Cortex of kidney (tissue), 1 donor: ENCODE data around the gene C4B.
"Not testable (repeated sequence)": the region's sequence is repeated elsewhere in the genome, so short reads cannot be mapped to it uniquely, and the experiment has no call there.

Source experiments
- DNase-seq: peaks from one replicate; lab custom pipeline; 2025; lab: John Stamatoyannopoulos, UW

Gene C4B

DNA sequence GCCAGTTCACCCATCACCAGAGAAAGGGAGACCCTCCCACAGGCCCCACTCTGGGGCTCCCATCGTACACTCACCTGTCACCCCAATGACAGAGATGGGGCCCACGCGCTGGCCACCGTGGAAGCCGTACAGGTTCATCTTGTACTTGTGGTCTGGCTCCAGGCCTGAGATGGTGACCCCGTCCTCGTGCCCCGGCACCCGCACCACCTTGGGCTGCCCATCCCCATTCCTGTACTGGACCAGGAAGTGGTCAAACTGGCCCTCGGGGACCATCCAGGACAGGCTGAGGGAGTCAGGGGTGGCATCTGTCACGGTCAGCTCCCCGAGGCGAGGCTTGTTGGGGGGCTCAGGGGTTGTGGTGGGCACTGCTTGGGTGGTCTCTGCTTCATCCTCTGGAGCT, 38.7 kb downstream of the C4B start:
- not testable (repeated sequence) for DNase-seq

DNA sequence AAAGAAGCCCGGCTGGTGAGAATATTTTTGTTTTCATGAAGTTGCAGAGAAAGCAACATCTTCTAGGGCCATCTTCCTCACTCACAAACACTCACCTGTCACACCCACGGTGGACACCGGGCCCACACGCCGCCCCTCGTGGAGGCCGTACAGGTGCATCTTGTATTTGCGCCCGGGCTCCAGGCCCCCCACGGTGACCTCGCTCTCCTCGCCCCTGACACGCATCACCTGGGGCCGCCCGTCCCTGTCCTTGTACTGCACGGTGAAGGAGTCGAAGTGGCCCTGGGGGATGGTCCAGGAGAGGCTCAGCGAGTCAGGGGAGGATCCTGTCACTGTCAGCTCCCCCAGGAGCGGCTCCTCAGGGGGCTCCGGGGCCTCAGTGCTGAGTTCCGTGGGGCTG, 41.2 kb downstream of the C4B start:
- not testable (repeated sequence) for DNase-seq

DNA sequence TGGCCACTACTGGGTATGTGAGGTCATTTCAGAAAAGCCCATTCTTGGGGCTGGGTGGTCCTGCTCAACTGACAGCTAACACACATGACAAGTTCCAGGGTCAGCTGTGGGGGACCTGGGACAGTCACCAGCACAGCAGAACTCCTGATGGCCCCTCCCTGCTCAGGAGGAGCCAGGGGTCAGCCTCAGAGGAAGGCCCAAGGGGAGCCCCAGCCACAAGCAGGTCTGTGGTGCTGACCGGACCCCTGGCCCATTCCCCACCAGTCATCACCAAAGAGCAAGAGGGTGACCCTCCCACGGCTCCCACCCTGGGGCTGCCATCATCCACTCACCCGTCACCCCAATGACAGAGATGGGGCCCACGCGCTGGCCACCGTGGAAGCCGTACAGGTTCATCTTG, 41.7 kb downstream of the C4B start:
- no peak for DNase-seq

DNA sequence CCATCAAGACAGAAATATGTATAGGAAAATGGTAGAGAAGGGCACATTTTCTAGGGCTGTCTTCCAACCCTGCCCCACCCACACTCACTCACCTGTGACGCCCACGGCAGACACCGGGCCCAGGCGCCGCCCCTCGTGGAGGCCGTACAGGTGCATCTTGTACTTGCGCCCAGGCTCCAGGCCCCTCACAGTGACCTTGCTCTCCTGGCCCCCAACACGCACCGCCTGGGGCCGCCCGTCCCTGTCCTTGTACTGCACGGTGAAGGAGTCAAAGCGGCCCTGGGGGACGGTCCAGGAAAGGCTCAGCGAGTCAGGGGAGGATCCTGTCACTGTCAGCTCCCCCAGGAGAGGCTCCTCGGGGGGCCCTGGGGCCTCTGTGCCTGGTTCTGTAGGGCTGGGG, 43.4 kb downstream of the C4B start:
- no peak for DNase-seq

DNA sequence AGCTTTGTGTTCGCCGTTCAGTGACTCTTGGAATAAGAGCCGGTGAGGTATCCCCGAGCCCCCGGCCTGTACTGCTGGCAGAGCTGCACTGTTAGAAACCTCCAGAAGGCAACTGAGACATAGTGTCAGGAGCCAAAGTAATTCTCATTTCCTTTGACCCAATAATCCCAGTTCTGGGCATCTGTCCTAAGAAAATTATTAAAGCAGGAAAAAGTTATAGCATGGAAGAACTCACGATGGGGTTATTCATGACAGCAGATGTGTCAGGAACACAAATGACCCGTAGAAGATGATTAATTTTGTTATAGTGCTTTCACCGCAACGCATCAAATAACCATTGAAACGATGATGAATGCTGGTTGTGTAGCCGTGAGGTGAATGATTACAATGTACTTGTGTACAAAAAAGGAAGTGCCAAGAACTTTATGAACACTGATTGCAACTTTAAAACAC, 43.9 kb downstream of the C4B start:
- no peak for DNase-seq

DNA sequence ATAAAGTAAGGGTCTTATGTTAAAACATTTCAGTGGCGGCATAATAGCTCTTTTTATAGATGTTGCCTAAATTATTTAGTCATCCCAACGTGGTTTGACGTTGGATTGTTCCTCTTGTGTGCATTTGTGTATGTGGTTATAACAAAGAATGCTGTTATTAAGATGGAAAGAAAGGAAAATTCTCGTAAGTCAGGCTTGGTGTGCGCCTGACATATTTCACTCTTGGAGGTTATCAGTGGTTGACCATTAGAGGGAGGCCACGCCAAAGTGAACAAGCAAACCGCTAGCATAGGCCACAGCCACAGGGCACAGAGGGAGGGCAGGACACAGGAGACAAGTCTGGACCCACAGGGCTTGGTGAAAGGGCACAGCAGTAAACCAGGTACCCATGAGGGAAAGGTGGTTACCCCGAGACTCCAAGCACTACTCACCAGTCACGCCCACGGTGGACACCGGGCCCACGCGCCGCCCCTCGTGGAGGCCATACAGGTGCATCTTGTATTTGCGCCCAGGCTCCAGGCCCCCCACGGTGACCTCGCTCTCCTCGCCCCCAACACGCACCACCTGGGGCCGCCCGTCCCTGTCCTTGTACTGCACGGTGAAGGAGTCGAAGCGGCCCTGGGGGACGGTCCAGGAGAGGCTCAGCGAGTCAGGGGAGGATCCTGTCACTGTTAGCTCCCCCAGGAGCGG, 46.5 kb downstream of the C4B start:
- DNase-seq: no peak

DNA sequence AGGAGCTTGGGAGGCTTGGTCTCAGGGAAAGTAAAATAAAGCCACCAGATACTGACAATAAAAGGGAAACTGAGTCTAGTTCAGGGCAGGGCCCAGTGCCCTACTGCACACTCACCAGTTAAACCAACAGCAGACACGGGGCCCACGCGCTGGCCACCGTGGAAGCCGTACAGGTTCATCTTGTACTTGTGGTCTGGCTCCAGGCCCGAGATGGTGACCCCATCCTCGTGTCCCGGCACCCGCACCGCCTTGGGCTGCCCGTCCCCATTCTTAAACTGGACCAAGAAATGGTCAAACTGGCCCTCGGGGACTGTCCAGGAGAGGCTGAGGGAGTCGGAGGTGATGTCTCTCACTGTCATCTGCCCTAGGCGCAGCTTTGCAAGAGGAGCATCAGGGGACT, 50.1 kb downstream of the C4B start:
- no peak for DNase-seq

DNA sequence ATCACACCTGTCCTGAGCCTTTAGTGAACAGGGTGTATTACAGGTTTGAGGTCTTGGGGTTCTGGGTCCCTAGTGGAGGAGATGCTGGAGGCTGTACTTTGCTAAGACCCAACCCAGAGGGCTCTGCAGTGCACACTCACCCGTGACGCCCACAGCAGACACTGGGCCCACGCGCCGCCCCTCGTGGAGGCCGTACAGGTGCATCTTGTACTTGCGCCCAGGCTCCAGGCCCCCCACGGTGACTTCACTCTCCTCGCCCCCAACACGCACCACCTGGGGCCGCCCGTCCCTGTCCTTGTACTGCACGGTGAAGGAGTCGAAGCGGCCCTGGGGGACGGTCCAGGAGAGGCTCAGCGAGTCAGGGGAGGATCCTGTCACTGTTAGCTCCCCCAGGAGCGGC, 52.9 kb downstream of the C4B start:
- DNase-seq: not testable (repeated sequence)

DNA sequence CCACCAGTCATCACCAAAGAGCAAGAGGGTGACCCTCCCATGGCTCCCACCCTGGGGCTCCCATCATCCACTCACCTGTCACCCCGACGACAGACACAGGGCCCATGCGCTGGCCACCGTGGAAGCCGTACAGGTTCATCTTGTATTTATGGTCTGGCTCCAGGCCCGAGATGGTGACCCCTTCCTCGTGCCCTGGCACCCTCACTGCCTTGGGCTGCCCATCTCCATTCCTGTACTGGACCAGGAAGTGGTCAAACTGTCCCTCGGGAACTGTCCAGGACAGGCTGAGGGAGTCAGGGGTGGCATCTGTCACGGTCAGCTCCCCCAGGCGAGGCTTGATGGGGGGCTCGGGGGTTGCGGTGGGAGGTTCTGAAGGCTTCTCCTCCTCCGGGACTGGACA, 53.7 kb downstream of the C4B start:
- DNase-seq: not testable (repeated sequence)

DNA sequence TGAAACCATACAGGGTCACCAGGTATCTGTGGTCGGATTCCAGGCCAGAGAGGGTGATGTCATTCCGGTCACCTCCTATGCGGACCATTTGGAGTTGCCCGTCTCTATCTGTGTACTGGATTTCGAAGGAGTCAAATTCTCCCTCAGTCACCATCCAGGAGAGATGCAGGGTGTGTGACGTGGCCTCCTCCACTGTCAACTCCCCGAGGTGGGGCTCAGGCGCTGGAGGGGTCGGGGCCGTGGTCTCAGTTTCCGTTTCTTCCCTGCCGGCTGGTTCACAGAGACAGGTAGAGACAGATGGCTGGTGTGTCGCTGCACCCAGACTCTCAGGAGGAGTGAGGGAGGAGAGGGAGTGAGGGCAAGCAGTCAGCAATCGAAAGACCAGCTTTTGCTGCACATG, 54.3 kb downstream of the C4B start:
- DNase-seq: no peak

DNA sequence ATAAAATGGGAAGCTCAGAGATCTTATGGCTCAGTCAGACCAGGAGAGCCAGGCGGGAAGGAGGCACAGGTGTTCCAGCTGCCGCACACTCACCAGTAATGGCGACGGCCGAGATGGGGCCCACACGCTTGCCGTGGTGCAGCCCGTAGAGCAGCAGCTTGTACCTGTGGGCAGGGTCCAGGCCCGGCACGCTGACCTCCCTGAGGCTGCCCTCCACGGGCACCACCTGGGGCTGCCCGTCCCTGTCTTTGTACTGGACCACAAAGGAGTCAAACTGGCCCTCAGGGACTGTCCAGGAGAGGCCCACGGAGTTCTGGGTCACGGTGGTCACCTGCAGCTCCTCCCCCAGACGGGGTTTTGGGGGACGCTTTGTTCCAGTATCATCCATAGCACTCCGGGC, 54.9 kb downstream of the C4B start:
- no peak for DNase-seq

DNA sequence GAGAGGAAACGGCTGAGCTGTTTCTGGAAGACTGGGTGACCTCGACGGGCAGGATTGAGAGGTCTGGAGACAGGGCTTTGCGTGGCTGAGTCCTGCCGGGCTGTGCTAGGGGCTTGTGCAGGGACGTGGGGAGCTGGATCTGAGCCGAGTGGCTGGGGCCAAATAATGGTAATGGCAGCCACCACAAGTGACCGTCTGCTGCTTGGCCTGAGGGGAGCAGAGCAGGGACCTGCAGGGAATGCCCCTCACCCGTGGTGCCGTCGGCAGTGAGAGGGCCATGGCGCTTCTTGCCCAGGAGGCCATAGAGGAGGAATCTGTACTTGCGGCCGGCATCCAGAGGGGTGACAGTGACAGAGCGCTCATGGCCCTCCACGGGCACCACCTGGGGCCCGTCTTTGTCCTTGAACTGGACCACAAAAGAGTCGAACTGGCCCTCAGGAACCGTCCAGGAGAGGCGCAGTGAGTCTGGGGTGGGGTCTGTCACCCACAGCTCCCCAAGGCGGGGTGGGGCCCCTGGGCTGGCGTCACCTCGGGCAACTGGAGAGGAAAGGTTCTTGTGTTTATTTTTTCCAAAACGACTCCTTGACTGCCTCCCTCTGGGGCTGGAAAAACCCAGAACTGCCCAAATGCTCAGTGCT, 55.4 kb downstream of the C4B start:
- DNase-seq: no peak

DNA sequence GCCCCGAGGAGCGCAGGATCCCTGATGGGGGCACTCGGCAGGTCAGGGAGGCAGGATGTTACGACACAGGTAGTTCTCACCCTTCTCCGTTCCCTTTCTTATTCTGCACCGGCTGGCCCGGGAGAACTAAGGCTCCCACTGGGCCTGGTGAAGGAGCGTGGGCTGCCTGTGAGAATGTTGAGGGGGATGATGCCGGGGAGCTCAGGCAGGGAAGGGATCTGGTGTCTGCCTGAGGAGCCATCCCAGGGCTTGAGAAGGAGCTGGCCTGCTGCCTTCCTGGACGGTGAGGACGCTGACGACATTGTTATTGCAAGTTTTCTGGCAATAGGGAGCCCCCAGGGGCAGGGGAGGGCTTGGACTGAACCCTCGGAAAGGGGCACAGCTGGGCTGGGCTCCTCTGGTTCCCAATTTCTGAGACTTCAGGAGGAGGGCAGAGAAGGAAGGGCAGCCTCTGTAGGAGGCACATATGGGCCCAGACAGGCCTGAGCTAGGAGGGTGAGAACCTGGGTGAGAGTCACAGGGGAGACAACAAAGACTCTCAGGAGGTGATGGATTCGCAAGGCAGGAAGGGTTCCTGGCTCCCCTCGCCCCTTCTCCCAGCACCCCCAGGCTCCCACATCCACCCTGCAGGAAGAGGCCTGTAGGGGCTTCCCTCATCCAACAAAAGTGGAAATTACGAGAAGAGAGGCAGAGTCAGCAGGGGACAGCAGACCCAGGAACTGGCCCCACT, 56.4 kb downstream of the C4B start:
- DNase-seq: no peak

DNA sequence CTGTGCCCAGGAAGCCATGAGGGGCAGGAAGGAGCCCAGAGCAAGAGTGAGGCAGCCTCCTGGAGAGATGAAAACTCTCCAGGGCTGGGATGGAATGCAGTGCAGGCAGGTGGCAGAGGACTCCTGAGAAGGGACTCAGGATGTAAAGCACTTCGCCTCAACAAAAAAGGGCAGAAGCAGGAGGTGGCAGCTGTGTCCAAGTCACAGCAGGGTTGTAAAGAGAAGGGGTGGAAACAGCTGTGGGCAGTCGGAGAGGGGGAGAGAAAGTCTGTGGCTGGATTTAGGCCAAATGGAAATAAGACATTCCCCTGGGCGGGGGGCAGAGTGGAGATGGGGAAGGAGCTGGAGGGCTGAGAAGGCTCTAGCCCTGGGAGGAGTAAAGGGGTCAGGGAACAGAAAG, 58.5 kb downstream of the C4B start:
- no peak for DNase-seq

DNA sequence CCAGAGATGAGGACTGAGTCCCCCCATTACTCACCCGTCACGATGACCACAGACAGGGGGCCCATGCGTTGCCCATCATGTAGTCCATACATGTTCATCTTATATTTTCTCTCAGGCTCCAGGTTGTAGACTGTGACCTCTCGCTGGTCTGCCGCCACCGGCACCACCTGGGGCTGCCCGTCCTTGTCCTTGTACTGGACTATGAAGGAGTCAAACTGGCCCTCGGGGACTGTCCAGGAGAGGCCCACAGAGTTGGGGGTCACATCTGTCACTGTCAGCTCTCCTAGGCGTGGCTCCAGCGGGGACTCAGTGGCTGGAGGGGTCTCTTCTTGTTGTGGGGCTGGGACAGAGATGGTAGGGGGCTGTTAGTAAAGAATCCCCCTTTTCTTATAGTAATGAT, 59.0 kb downstream of the C4B start:
- DNase-seq: no peak

DNA sequence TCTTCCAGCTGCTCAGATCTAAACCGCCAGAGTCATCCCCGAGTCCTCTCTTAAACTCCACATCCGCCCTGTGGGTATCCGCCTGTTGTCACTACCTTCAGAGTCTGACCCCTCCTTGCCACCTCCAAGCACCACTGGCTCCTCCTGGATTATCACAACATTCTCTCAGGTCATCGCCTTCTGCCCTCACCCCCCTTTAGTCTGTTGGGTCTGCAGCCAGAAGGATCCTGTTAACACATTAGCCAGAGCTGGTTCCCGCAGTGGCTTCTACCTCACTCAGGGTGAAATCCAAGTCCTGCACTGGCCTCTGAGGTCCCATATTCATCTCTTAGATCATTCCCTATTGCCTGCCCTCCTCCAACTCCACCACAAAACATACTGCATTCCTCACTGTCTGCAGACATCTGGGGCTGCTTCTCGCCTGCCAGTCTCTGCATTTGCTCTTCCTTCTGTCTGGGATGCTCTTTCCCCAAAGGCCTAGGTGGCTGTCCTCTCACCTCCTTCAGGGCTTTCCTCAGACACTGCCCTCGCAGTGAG, 60.5 kb downstream of the C4B start:
- DNase-seq: no peak

DNA sequence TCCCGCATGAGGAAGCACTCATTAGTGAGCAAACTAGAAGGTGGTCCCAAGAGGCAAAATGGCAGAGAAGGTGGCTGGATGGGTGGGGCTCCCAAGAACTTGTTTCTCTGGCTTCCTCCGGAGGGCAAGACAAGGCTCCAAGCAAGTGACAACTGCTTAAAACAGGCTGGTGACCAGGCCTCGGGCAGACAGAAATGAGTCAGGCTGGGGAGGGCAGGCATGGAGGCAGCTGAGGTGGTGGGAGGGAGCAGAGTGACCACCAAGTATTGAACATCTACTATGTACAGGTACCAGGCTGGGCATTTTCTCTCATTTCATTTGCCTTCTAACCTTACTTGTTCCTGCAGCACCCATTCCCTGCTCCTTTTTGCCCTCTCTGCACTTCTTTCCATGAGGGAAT, 61.2 kb downstream of the C4B start:
- DNase-seq: no peak

DNA sequence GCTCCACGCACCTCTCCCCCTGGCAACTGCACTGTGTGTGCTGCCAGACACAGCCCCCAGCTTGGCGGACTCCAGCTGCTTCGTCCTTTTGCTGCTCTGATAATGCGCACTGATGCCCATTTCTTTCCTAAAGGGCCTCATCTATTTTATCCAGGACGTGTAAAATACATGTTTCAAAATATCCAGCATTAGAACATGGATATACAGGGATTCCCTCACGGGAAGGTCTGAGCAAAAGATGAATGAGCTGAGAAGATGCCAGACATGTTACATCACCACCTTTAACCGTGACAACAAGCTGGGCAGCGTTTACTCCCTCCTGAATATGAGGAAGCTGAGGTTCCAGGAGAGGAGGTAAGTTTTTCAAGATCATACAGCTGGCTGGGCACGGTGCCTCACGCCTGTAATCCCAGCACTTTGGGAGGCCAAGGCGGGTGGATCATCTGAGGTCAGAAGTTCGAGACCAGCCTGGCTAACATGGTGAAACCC, 61.8 kb downstream of the C4B start:
- no peak for DNase-seq

DNA sequence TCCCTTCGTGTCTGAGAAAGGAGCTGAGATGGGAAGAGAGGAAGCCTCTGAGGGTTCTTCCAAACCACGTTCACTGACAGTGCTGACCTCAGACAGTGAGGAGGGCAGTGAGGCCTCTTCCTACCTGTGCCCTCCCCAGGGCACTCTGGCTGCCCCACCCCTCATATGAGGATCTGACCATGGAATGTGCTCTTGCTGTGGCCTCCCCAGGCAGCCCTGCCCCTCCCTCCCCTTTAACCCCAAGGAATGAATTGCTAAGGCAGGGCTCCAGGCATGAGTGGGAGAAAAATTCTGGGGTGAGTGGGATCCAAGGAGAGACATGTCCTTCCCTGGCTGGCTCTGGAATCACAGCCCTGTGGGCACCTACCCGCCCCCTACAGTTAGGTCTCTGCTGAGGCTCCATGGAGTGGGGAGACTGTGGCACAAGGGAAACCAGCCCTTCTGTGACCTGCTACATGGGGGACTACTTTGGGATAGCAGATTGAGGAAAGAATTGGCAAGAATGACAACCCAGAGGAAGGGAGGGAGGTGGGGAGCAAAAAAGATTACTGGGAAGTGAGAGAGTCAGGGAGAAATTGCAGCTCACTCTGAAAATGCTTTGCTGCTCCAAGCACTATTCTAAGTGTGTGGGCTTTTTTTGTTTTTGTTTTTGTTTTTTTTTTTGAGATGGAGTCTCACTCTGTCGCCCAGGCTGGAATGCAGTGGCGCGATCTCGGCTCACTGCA, 65.1 kb downstream of the C4B start:
- no peak for DNase-seq

DNA sequence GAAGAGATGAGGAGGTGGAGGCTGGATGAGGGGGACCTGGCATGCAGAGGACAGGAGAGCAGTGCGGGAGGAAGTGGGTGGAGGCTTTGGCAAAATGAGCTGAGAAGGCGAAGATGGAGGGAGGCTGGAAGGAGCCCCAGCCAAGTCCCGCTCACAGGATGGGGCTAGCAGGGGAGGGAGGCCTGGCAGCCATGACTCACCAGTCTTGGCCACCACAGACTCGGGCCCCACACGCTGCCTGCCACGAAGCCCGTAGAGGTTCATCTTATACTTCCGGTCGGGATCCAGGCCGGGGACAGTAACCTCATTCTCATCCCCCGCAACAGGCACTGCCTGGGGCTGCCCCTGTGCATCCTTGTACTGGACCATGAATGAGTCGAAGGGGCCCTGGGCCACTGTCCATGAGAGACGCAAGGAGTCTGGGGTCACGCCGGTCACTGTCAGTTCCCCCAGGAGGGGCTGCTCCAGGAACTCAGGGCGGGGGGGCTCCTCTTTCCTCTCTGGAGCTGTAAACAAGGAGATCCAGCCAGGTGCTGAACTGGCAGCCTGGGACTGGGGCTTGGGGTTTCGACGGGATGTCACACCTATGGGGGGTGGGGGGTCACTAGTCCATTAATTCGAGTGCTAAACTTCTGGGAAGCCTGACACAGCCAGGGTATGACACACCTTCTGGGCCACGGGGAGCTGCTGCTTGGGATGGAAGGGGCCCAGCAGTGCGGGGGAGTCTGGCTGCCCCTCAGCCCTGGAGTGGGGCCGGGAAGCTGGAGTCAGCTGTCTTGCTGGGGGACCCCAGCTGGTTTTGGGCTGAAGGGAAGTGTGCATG, 66.8 kb downstream of the C4B start:
- DNase-seq: no peak

DNA sequence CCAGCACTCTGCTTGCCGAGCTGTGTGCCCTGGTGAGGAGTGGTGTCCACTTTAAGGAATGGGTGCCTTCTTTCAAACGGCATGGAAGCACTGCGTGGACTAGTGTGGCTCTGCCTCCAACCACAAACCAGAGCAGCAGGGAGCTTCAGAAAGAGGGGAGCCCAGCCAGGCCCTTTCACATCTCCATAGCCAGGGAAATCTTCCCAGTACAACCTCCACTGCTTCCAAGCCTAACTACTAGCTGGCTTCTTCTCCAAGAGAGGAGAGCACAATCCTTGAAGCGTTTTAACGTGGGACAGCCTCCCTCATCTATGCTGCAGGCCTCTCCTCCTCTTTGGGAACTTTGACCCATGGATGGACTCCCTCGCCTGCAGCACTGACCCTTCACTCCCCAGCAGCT, 67.9 kb downstream of the C4B start:
- no peak for DNase-seq
